Hematopoietic multipotent progenitor cell treated with erythropoietin and hydrocortisone succinate and interleukin-3 and kit ligand, for 6 days (in vitro differentiated cells): Measurements from ENCODE around the gene GPR157.

Source experiments
- DNase-seq: peaks from one replicate; pipeline ENCODE4 v3.0.0-alpha.2; 2015

Gene GPR157

DNA sequence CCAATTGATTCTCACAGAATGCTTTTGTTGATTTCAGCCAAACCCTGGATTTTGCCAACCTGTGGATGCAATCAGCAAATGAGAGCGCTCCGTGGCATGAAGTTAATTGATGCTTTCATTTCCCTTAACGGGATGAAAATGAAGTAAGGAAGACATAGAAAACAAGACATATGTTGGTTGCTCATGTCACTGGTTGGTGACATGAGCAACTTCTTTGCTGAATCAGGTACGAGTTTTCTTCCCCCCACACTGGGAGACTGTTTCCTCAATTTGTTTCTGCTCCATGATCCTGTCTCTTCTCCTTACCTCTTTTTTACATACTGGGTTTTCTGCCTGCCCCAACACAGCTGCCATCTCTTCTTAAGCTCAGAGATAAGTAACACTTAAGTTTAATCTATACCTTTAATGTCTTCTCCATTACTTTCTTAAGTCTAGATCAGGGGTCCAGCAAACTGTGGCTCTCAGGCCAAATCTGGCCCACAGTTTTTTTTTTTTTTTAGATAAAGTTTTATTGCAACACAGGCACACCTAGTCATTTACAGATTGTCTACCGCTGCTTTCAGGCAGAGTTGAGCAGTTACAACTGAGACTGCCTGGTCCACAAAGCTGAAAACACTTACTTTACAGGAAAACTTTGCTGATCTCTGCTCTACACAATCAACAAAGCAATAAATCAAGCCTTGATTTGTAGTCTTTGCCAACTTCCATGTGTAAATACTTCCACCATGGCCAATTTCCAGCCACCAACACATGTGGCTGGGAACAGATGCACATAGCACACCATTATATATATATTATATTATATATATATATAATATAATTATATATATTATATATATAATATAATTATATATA is 13.3 kb downstream of the GPR157 start:
- DNase-seq: no peak

DNA sequence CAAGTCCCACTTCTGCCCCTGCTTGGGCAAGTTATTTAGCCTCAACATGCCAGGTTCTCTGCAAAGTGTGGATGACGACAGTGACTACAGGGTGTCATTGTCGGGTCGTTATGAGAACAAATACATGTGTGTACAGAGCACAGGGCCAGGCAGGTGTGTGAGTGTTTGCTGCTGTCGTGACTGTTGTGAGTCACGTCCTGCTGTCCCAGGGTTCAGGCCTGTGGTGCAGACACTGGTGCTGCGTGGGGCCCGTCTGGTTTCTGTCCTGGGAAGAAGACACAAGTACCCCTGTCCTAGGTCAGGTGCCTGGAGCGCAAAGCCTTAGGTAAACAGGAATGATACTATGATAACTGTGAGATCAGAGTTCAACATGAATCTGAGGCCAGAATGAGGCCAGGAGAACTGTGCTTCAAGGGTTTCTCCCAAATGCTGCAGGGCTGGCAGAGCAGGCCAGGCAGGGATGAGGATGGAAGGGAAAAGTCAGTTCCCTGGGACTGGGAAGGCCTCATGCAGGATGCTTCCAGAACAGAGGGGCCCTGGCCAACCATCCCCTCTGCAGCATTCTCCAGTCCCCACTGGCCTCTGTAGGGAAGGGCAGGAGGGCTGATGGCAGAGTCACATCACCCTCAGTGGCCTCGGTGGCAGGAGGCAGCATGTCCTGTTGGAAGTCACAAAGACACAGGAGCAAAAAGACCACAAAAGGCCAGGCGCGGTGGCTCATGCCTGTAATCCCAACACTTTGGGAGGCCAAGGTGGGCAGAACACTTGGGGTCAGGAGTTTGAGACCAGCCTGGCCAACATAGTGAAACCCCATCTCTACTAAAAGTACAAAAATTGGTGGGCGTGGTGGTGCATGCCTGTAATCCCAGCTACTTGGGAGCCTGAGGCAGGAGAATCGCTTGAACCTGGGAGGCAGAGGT is 15.7 kb downstream of the GPR157 start:
- DNase-seq: no peak

DNA sequence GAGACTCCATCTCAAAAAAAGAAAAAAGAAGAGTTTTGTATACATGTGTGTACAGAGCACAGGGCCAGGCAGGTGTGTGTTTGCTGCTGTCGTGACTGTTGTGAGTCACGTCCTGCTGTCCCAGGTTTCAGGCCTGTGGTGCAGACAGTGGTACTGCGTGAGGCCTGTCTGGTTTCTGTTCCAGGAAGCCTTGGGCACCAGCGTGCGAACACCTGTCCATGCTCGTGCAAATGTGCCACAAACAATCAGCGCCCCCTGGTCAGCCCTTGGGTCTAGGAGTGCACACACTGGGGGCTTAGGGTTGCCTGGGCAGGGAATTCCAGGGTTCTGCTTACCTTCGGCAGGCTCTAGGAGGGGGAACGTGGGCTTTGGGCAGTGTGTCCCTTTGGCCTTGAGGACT is 16.9 kb downstream of the GPR157 start:
- no peak for DNase-seq

DNA sequence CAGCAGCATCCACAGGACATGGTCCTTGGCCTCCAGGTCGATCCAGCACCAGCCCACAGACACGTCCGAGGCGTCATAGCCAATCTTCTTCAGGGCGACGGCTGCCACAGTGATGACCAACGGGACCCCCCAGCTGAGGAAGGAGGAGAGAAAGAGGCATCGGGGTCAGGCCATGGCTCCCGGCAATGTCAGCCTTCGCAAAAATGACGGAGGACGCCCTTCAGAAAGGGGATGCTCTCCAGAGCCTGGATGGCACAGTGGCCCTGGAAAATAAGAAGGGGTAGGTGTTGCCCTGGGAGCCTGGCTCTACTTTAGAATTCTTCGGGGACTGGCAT is 17.6 kb downstream of the GPR157 start:
- DNase-seq: no peak

DNA sequence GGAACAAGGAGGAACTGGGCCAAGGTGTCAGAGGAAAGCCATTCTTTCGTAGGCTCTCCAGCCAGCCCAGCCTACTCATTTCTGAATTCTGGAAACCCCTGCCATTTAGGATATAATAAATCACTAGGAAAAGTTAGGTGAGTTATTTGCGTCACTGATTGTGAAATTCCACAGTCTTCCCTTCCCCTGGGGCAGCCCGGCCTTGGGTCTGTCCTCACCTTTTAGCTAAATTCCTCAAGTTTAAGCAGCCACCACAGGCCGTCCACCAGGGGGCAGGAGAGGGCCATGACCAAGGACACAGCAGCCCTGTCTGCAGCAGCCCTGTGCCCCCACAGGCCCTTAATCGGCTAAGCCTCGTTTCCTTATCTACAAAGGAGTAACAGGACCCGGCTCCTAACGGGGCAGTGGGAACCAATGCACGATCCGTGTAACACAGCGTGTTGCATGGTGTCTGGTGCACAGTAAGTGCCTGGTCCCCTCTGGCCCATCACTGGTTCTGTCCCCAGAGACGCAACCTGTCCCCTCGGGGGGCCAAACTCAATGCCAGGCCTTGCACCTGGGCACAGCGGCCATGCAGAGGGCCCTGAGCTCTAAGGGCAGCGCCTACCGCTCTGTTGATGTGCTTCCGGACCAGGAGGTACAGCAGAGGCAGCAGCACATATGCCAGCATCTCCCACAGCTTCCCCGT is 18.1 kb downstream of the GPR157 start:
- peak; percentile 91 for DNase-seq

DNA sequence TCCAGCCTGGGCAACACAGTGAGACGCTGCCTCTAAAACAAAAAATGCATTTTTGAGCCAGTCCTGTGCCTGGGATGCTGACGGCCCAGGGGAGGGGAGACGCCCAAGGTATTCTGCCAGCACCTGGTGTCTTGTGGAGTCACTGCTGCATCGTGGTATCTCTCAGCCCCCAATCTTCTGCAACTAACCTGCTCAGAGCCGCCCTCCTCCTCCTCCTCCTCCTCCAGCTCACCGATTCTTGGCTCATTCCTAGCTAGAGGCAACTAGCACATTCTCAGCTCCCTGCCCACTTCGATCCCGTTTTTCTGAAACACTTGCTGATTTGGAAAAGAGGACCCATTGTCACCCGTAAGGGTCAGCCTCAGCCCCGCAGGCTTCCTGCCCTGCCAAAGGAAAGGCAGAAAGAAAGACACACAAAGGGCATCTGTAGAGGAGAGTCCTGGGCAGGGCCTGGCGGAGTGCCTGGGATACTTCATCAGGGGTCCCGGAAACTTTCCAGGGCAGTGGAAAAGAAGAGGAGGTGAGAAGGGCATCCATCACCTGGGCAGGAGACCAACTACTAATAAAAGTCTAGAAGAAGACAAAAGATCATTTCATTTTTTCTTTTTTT is 20.7 kb downstream of the GPR157 start:
- DNase-seq: no peak

DNA sequence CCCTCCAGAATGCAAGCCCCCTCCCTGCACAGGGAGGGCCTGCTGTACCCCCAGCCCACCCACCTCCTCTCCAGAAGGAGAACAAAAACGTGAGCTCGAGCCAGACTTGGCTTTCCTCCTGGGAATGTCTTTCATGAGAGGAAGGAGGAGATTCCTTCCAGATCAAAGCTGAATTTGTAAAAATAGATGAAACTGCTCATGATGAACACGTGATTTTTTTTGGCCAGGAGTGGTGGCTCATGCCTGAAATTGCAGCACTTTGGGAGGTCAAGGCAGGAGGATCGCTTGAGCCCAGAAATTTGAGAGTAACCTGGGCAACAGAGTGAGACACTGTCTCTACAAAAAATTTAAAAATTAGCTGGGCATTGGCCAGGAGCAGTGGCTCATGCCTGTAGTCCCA is 21.8 kb downstream of the GPR157 start:
- no peak for DNase-seq

DNA sequence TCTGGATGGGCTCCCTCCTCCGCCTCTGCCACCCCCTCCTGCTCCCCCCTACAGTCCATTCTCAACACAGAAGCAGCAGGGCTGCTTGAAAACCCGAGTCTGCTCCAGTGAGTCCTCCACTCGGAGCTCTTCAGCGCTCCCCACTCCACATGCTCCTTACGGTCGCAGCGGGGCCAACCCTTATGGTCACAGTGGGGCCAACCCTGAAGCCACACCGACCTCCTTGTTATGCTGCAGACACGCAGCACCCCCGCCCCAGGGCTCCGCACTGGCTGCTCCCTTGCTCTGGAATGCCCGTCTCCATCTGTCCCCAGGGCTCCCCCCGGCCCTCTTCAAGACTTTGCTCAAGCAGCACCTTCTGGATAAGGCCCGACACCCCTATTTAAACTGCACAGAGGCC is 22.6 kb downstream of the GPR157 start:
- DNase-seq: no peak

DNA sequence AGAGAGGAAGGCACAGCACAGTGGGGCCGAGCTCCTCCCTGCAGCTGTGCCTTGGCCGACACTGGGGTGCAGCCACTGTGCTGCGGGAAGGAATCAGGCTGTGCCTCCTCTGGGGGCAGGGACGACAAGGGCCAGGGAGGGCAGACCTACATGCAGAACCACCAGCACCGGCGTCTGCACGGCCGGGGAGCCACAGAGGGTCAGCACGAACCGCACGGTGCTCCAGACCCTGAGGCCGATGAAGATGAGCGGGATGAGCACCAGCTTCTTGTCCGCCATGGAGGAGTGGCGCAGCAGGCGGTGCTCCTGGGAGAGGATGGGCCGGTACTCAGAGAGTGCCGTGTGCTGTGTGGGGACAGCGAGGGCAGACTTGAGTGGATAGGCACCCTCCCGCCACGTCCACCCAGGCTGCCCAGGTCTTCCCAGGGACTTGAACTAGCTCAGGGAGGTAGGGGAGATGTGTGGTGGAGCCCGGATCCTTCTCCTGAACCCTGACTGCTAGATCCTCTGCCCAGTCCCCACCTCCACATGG is 23.5 kb downstream of the GPR157 start:
- DNase-seq: no peak

DNA sequence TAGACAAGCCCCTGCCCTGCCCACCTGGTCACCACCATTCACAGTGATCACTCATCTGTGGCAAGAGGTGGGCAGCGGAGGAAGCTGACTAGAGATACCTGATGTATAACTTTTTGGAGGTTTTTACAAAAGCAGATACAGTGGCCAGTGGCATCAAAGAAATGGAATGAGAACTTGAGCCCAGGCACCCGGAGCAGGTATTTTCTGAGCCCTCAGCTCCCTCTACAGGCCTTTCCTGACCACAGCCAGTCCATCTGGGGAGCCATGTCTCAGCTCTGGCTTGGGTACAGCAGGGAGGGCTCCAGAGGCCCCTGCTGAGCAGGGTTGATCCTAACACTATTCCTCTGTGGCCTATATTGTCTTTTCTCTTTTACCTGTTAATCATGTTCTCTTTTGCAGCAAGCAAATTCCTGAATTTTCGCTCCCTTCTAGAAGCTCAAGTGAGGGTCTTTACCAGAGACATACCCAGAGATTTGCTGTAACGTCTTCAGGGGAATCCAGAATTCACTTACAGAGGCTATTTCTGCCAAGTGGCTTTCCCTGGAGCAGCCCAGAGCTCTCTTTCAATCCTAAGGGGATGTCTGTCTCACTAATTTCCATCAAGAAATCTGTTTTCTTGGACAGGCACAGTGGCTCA is 27.3 kb downstream of the GPR157 start:
- DNase-seq: peak; percentile 80

DNA sequence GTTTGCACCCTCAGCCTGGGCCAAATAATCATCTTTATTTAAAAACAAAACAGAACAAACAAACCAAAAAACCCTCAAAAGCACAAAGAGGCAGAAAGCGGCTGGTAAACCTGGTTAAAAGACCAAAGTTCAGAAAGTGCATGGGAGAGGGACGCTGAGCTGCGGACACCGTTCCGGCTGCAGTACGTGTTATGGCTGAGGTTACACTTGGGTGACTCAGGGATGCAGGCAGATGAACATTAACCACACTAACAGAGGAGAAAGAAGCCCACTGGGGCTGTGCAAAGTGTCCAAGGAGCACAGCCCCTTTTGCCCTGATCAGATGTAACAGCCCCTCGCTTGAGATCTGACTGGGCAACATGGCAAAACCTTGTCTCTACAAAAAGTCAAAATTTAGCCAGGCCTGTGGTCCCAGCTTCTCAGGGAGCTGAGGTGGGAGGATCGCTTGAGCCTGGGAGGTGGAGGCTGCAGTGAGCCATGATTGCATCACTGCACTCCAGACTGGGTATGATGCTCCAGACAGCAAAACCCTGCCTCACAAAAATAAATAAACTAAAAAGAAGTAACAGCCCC is 28.3 kb downstream of the GPR157 start:
- DNase-seq: no peak

DNA sequence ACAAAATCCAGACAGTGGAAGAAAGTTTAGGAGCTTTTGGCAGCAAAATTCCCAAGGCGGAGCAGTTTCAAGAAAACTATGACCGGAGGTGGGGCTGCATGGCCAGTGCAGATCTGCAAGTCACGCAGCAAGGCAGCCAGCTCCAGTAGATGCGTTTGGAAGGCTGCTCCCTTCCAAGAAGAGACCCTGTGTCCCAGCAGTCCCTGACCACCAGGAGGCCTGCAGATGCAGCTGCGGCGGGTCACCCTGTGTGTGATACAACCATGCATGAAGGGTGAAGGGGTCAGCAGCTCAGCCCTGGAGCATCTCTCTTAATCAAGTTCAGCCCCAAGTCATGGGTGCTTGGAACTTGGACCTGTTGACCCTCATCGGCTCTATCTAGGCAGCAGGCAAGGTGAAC is 29.3 kb downstream of the GPR157 start:
- no peak for DNase-seq

DNA sequence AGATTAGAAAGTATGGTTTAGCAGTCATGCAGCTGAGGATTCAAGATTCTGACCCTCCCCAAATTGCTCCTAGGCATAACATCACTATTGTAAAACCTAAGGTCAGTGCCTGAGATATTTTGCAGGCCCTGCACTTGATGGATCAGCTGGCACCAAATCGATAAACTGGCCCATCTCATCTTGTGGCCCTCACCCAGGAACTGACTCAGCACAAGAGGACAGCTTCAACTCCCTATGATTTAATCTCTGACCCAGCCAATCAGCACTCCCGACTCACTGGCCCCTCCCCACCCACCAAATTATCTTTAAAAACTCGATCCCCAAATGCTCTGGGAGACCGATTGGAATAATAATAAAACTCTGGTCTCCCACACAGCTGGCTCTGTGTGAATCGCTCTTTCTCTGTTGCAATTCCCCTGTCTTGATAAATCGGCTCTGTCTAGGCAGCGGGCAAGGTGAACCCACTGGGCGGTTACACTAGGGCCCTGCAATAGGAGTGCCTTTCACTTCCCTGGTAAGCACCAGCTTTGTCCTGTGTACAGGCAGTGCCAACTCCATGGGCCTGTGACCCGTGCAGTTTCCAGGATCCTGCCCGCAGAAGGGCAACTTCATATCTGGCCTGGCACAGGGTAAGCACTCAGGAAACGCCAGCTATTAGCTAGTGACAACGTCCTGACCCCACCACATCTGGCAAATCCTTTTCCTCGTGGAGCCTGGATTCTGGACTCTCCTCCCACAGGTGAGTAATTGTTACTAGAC is 30.8 kb downstream of the GPR157 start:
- DNase-seq: no peak

DNA sequence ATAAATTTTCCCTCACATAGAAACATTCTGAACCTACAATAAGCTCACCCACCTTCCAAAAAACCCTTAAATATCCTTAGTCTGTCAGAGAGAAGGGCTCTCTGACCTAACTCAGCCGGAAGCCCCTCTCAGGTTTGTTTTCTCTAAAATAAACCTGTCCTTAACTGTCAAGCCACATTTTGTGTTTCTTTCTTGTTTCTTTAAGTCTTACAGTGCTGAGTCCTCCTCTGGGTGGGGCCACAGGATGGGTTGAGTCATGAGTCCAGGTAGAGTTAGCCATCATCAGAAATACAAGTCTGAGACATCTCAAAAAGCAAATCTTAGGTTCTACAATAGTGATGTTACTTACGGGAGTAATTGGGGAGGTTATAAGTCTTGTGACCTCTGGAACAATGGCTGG is 33.1 kb downstream of the GPR157 start:
- no peak for DNase-seq

DNA sequence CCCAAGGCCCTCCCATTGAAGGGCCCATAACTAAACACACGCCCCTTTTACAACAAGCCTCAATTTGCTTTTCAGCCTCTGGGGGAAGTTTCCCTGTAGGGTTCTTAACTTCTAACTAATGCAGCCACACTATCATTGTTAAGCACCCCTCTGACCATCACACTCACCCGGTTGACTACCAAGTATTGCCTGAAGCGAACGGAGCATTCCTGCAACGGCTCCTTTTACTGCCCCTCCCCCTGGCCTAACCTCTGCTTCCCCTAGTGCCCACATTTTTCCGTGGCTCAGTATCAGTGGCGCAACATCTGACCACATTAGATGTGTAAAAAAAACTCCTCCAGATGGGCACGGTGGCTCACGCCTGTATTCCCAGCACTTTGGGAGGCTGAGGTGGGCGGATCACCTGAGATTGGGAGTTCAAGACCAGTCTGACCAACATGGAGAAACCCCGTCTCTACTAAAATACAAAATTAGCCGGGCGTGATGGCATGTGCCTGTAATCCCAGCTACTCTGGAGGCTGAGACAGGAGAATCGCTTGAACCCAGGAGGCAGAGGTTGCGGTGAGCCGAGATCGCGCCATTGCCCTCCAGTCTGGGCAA is 34.8 kb downstream of the GPR157 start:
- peak; percentile 53 for DNase-seq

DNA sequence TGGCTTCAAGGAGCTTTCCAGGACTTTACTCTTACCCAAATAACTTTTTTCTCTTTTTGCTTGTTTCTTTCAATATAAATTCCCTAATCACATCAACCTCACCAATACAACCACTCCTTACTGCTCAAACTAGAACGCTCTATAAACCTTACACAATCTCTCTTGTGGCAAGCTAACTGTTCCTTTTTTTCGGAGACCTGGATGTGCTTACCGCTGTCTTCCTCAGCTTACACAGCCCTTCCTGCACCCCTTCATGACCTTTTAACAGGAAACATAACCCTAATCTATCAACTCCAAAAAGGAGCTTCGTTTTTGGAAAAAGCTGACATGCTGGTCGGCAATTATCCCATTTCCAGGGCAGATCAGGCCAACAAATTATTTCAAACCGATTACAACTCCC is 35.3 kb downstream of the GPR157 start:
- no peak for DNase-seq

DNA sequence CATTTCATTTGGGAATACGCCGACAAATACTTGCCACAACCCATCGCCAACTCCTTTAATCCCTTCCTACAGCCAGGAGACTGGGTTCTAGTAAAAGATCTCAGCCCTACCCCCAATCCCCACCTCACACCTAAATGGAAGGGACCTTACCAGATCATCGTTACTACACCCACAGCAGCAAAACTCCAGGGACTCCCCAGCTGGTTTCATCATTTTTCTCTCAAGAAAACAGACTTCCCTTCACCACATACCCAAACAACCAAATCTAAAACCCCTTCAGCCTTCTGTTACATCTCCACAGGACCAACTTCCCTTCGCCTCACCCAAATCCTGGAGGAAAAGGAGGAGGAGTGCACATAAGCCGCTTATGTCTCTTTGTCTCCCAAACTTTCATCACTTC is 35.8 kb downstream of the GPR157 start:
- no peak for DNase-seq

DNA sequence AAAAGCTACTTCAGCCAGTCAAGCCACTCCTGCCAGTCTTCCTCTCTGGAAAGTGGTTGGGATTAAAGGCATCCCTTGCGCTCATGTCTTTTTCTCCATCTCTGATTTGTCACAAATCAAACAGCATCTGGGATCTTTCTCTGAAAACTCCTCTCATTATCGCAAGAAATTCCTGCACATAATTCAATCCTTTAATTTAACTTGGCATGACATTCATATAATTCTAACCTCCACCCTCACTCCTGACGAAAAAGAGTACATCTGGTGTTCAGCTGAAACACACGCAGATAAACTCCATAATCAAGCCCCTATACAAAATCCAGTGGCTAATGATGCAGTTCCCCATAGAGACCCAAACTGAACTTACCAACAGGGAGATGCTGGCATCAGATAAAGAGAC is 40.1 kb downstream of the GPR157 start:
- DNase-seq: no peak

DNA sequence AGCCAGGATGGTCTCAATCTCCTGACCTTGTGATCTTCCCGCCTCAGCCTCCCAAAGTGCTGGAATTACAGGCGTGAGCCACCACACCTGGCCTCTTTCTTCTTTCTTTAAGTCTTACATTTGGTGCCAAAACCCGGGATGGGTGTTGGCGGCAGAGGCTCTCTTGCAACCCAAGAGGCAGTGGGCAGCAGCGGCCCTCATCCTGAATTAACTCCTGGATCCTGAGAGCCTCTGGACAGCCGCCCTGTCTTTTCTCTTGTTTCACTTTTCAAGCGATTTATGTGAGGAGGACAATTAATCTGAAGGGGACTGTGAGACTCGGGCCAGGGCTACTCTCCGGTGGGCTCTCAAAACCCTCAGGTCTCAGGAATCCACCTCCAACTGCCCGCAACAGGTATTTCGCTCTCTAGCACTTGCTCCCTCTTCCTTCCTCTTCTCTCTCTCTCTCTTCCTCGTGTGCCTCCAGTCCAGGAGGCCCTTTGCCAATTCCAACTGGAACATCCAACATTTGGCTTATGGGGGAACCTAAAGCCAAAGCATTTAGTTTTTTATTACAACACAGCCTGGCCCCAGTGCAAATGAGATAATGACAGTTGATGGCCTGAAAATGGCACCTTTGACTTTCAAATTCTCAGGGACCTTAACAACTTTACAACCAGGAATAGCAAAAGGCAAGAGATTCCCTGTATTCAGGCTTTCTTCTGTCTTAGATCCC is 41.3 kb downstream of the GPR157 start:
- no peak for DNase-seq

DNA sequence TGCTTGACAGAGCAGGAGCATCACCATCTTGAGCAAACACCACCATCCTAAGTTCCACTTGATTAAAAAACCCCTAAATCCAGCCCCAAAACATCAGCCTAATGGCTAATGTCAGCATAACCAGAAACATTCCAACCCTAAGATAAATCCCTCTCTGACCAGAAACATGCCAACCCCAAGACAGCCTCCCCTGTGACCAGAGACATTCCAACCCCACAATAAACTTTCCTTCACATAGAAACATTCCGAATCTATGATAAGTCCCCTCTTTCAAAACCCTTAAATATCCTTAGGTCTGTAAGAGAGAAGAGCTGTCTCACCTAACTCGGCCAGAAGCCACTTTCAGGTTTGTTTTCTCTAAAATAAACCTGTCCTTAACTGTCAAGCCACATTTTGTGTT is 42.1 kb downstream of the GPR157 start:
- no peak for DNase-seq
